ENCODE measurements around the gene PEBP1. TPM values are rescaled to one million over a fixed set of nuclear protein-coding genes. Genes with fewer than 3 reads are reported as not detected.

The PEBP1 gene
- total and polyA plus RNA-seq, 10 of the 15 experiments (the other 5 are each of a cell fraction or from before 2014, with no cell fraction given): 79.4 to 415 (median 206) TPM

- POLR2A ChIA-PET: interaction anchor here (0.6 kb wide), 1 partner anchor 216 kb away, joined by 3 read pairs; no protein-coding TSS in a partner anchor
- in situ Hi-C loops (cut with MboI) (loop anchor here (25.0 kb wide), 2 partner anchors 935 to 1435 kb away; no protein-coding TSS in a partner anchor), intact Hi-C loops (cut with micrococcal nuclease; ENCODE audit: unreplicated experiment) (no loop called here)
- Histone ChIP-seq H3K9me3 (replicated peaks; ENCODE audit: control insufficient read depth, insufficient read depth, low read length) (no peaks in the 10 kb centered on the region), H3K9ac (ENCODE audit: control insufficient read depth, insufficient read depth, low read length) (no peak overlapping the region), H4K20me1 (ENCODE audit: control insufficient read depth, insufficient read depth) (no peaks in the 10 kb centered on the region), H3K4me2 (ENCODE audit: control insufficient read depth, insufficient read depth) (no peak overlapping the region), H2AFZ (ENCODE audit: control insufficient read depth, low read depth, low read length) (no peak overlapping the region), H3K4me1 (ENCODE audit: control insufficient read depth, insufficient read depth, low read length) (no peaks in the 10 kb centered on the region; the same call in 1 of the 2 replicates), H3K79me2 (ENCODE audit: control insufficient read depth, insufficient read depth, low read length) (no peaks in the 10 kb centered on the region), H3K4me3 (no peak overlapping the region), H3K27ac (ENCODE audit: control insufficient read depth, insufficient read depth) (no peak overlapping the region), H3K27me3 (replicated peaks in 1 of 2; ENCODE audit: control insufficient read depth in 2 of 2, insufficient read depth in 2 of 2, low read length in 1 of 2) (peaks cover 5 to 10% of the 10 kb centered on the region in 2 experiments; a peak in 3 of 4 replicates), H3K36me3 (ENCODE audit: control insufficient read depth in 2 of 2, insufficient read depth in 2 of 2, low read length in 1 of 2) (no peaks in the 10 kb centered on the region)
- FAIRE-seq (no peak), DNase-seq (ENCODE audit: low read depth, low spot score) (no peak), ATAC-seq (no peak)
- SMC1A ChIA-PET (ENCODE audit: uncharacterized antibody, unreplicated experiment): no interaction called here
- no TSS peak for BruUV-seq (replicated peaks)
- 44% methylated on average over 6 of the region's 6 CpGs for WGBS (ENCODE audit: insufficient coverage, insufficient replicate concordance, low lambda C conversion rate, missing lambda C conversion rate)
- no peak for TF ChIP-seq NFYB (IDR thresholded peaks at IDR 0.05; ENCODE audit: insufficient read depth, low read depth, low read length)
- no peak for TF ChIP-seq ESRRA (IDR thresholded peaks at IDR 0.05; ENCODE audit: low read length)
- CTCF ChIA-PET: interaction anchor here (0.9 kb wide), 1 partner anchor 19 kb away, joined by 3 read pairs; no protein-coding TSS in a partner anchor
- RAD21 ChIA-PET (ENCODE audit: unreplicated experiment): interaction anchor here (0.8 kb wide), 1 partner anchor 227 kb away, joined by 3 read pairs; no protein-coding TSS in a partner anchor
Measured at GRCh38 chr12:118102070-118102469, 33.9 kb upstream of the PEBP1 start.

DNA sequence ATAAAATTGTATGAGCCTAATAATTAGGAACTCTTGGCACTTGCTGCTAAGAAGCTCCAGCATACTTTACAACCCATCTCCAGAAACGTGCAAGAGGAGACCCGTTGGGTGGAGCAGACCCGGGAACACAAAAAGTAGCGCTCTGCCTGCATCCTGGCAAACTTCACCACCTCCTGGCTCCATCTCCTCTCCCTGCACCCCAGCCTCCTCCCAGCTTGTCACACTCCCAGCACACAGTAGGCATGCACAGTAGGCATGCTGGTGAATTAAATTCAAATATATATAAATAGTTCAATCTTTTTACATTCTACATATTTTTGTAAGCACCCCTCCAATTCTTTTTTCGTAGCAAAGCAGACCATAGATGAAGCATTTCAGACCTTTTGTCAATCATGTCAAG lies 33.3 kb upstream of the PEBP1 start:
- ChIA-PET CTCF (no interaction called here), RAD21 (ENCODE audit: unreplicated experiment) (no interaction called here), POLR2A (no interaction called here), SMC1A (ENCODE audit: uncharacterized antibody, unreplicated experiment) (no interaction called here)
- H3K9me3 ChIP-seq (replicated peaks; ENCODE audit: control insufficient read depth, insufficient read depth, low read length): no peaks in the 10 kb centered on the region
- DNase-seq (ENCODE audit: low read depth, low spot score) (no peak), ATAC-seq (no peak), FAIRE-seq (no peak)
- no peak overlapping the region for H3K9ac ChIP-seq (ENCODE audit: control insufficient read depth, insufficient read depth, low read length)
- H3K27ac ChIP-seq (ENCODE audit: control insufficient read depth, insufficient read depth): no peak overlapping the region
- H3K36me3 ChIP-seq (ENCODE audit: control insufficient read depth in 2 of 2, insufficient read depth in 2 of 2, low read length in 1 of 2): no peaks in the 10 kb centered on the region
- no peak overlapping the region for H3K4me3 ChIP-seq
- H3K4me2 ChIP-seq (ENCODE audit: control insufficient read depth, insufficient read depth): peak overlapping the region; percentile 97; the same call in 1 of the 2 replicates
- no peaks in the 10 kb centered on the region for H3K79me2 ChIP-seq (ENCODE audit: control insufficient read depth, insufficient read depth, low read length)
- no peaks in the 10 kb centered on the region; the same call in 1 of the 2 replicates for H3K4me1 ChIP-seq (ENCODE audit: control insufficient read depth, insufficient read depth, low read length)
- TF ChIP-seq JUND (IDR thresholded peaks at IDR 0.05; ENCODE audit: low read depth, low read length) (no peak), SUZ12 (IDR thresholded peaks at IDR 0.05; ENCODE audit: unreplicated experiment) (peak; percentile 28), NRF1 (conservative IDR thresholded peaks at IDR 0.05; ENCODE audit: low read depth, low read length) (no peak), FOXM1 (IDR thresholded peaks at IDR 0.05; ENCODE audit: low read depth, low read length) (no peak), YBX1 (IDR thresholded peaks at IDR 0.05) (no peak), KLF5 (IDR thresholded peaks at IDR 0.05; ENCODE audit: partially characterized antibody) (no peak), MTA3 (IDR thresholded peaks at IDR 0.05; ENCODE audit: borderline replicate concordance, low read length) (no peak)
- peaks cover 5 to 10% of the 10 kb centered on the region in 2 experiments; a peak in 3 of 4 replicates for H3K27me3 ChIP-seq (replicated peaks in 1 of 2; ENCODE audit: control insufficient read depth in 2 of 2, insufficient read depth in 2 of 2, low read length in 1 of 2)
- 74% methylated on average over 5 of the region's 5 CpGs for WGBS (ENCODE audit: insufficient coverage, insufficient replicate concordance, low lambda C conversion rate, missing lambda C conversion rate)
- BruUV-seq (replicated peaks): no TSS peak
- H2AFZ ChIP-seq (ENCODE audit: control insufficient read depth, low read depth, low read length): no peak overlapping the region
- intact Hi-C loops (cut with micrococcal nuclease; ENCODE audit: unreplicated experiment): no loop called here
- in situ Hi-C loops (cut with MboI): loop anchor here (25.0 kb wide), 2 partner anchors 935 to 1435 kb away; no protein-coding TSS in a partner anchor
- no peaks in the 10 kb centered on the region for H4K20me1 ChIP-seq (ENCODE audit: control insufficient read depth, insufficient read depth)

Data from GM12878 (cell line).